ENCODE measurements around the gene PROSER3. TPM values are rescaled to one million over a fixed set of nuclear protein-coding genes. Genes with fewer than 3 reads are reported as not detected.

Gene PROSER3
- total and polyA plus RNA-seq, 2 experiments from 2014 or later: 12.2 to 26.5 TPM

GRCh38 chr19:35732540-35733179, 25.3 kb upstream of the PROSER3 start:
- no peak for DNase-seq (ENCODE audit: low spot score)
- Histone ChIP-seq H3K4me2 (no peak overlapping the region), H3K79me2 (no peaks in the 10 kb centered on the region), H3K27me3 (no peaks in the 10 kb centered on the region), H3K36me3 (replicated peaks; ENCODE audit: insufficient read depth, low read depth) (no peaks in the 10 kb centered on the region), H3K9me2 (replicated peaks; ENCODE audit: insufficient read depth) (no peaks in the 10 kb centered on the region), H4K20me1 (ENCODE audit: insufficient read depth, poor library complexity, severe bottlenecking) (no peaks in the 10 kb centered on the region), H3K27ac (no peak overlapping the region), H3K4me3 (no peak overlapping the region), H2AFZ (no peak overlapping the region), H3K9me3 (ENCODE audit: low read depth) (no peaks in the 10 kb centered on the region), H3K4me1 (ENCODE audit: insufficient read depth) (no peaks in the 10 kb centered on the region)
- 96% methylated on average over 16 of the region's 25 CpGs for WGBS (ENCODE audit: low lambda C conversion rate, missing lambda C conversion rate)
- TF ChIP-seq EZH2 (IDR thresholded peaks at IDR 0.05; ENCODE audit: borderline replicate concordance): no peak
- no peak for TF ChIP-seq EZH2phosphoT487 (IDR thresholded peaks at IDR 0.05; ENCODE audit: low read depth, severe bottlenecking, unreplicated experiment)
- TF ChIP-seq CTCF (IDR thresholded peaks at IDR 0.05; ENCODE audit: poor library complexity): no peak

GRCh38 chr19:35733180-35734125, 24.5 kb upstream of the PROSER3 start:
- Histone ChIP-seq H3K36me3 (replicated peaks; ENCODE audit: insufficient read depth, low read depth) (no peaks in the 10 kb centered on the region), H3K4me1 (ENCODE audit: insufficient read depth) (no peaks in the 10 kb centered on the region), H2AFZ (no peak overlapping the region), H3K27me3 (no peaks in the 10 kb centered on the region), H3K4me3 (no peak overlapping the region), H3K79me2 (no peaks in the 10 kb centered on the region), H3K4me2 (no peak overlapping the region), H4K20me1 (ENCODE audit: insufficient read depth, poor library complexity, severe bottlenecking) (no peaks in the 10 kb centered on the region), H3K9me3 (ENCODE audit: low read depth) (no peaks in the 10 kb centered on the region), H3K9me2 (replicated peaks; ENCODE audit: insufficient read depth) (no peaks in the 10 kb centered on the region), H3K27ac (no peak overlapping the region)
- DNase-seq (ENCODE audit: low spot score): no peak
- TF ChIP-seq EZH2 (IDR thresholded peaks at IDR 0.05; ENCODE audit: borderline replicate concordance) (no peak), EZH2phosphoT487 (IDR thresholded peaks at IDR 0.05; ENCODE audit: low read depth, severe bottlenecking, unreplicated experiment) (no peak), CTCF (IDR thresholded peaks at IDR 0.05; ENCODE audit: poor library complexity) (no peak)
- WGBS (ENCODE audit: low lambda C conversion rate, missing lambda C conversion rate): 96% methylated on average over 22 of the region's 35 CpGs

- DNase-seq (ENCODE audit: low spot score): no peak
- no peaks in the 10 kb centered on the region for H3K36me3 ChIP-seq (replicated peaks; ENCODE audit: insufficient read depth, low read depth)
Measured at GRCh38 chr19:35734273-35734672, 23.7 kb upstream of the PROSER3 start.

More at GRCh38 chr19:35734273-35734672, 23.7 kb upstream of the PROSER3 start:
- Histone ChIP-seq H3K9me2 (replicated peaks; ENCODE audit: insufficient read depth) (no peaks in the 10 kb centered on the region), H3K4me3 (no peak overlapping the region), H3K9me3 (ENCODE audit: low read depth) (no peaks in the 10 kb centered on the region), H2AFZ (no peak overlapping the region), H4K20me1 (ENCODE audit: insufficient read depth, poor library complexity, severe bottlenecking) (no peaks in the 10 kb centered on the region), H3K27me3 (no peaks in the 10 kb centered on the region), H3K79me2 (no peaks in the 10 kb centered on the region), H3K4me2 (no peak overlapping the region), H3K27ac (no peak overlapping the region), H3K4me1 (ENCODE audit: insufficient read depth) (no peaks in the 10 kb centered on the region)
- TF ChIP-seq CTCF (IDR thresholded peaks at IDR 0.05; ENCODE audit: poor library complexity): no peak
- TF ChIP-seq EZH2 (IDR thresholded peaks at IDR 0.05; ENCODE audit: borderline replicate concordance): no peak
- no peak for TF ChIP-seq EZH2phosphoT487 (IDR thresholded peaks at IDR 0.05; ENCODE audit: low read depth, severe bottlenecking, unreplicated experiment)
- WGBS (ENCODE audit: low lambda C conversion rate, missing lambda C conversion rate): 97% methylated on average over 8 of the region's 8 CpGs
